Loucy (cell line): ENCODE data around the gene CLSTN2.

ENCODE experiments used
- H2AFZ ChIP-seq: fragments of 200-600 bp; sonication (generic); 2 replicates; pipeline ENCODE4 v1.6.0; 2016; ENCODE audit warnings: antibody characterized with exemption, mild to moderate bottlenecking, low read length, moderate library complexity
- H3F3A ChIP-seq: fragments of 200-600 bp; 2 replicates; pipeline ENCODE4 v1.6.0; 2016; ENCODE audit warnings: antibody characterized with exemption, low read depth, mild to moderate bottlenecking
- H3K27me3 ChIP-seq: fragments of 200-600 bp; sonication (generic); 2 replicates; pipeline ENCODE4 v1.6.1; 2014; ENCODE audit warnings: low read length, mild to moderate bottlenecking; ENCODE audit not compliant: insufficient read depth, poor library complexity, severe bottlenecking
- H3K36me3 ChIP-seq: fragments of 200-600 bp; sonication (generic); 2 replicates; pipeline ENCODE4 v1.6.1; 2016; ENCODE audit warnings: low read length; ENCODE audit not compliant: insufficient read depth
- H3K4me1 ChIP-seq: fragments of 200-600 bp; sonication (generic); 2 replicates; pipeline ENCODE4 v1.5.1; 2014; ENCODE audit warnings: low read length, mild to moderate bottlenecking; ENCODE audit not compliant: insufficient read depth, poor library complexity, severe bottlenecking
- H3K4me2 ChIP-seq: fragments of 200-600 bp; sonication (generic); 2 replicates; pipeline ENCODE4 v1.6.0; 2014; ENCODE audit warnings: antibody characterized with exemption, low read length, low read depth, mild to moderate bottlenecking; ENCODE audit not compliant: poor library complexity, severe bottlenecking
- H3K4me3 ChIP-seq: fragments of 200-600 bp; sonication (generic); 2 replicates; pipeline ENCODE4 v1.5.1; 2014; ENCODE audit warnings: low read length, mild to moderate bottlenecking, mixed read lengths; ENCODE audit not compliant: poor library complexity, severe bottlenecking
- H3K79me2 ChIP-seq: fragments of 200-600 bp; sonication (generic); 2 replicates; pipeline ENCODE4 v1.6.1; 2014; ENCODE audit warnings: low read length; ENCODE audit not compliant: insufficient read depth
- H3K9ac ChIP-seq: fragments of 200-600 bp; sonication (generic); 2 replicates; pipeline ENCODE4 v1.6.0; 2014; ENCODE audit warnings: mild to moderate bottlenecking, low read depth, low read length, moderate library complexity; ENCODE audit not compliant: poor library complexity, severe bottlenecking
- H3K9me2 ChIP-seq: fragments of 200-600 bp; sonication (generic); replicated peaks from 2 replicates; pipeline ENCODE4 v1.6.1; 2016; ENCODE audit warnings: low read depth, low read length, mixed read lengths
- H3K9me3 ChIP-seq: fragments of 200-600 bp; sonication (generic); 2 replicates; pipeline ENCODE4 v1.6.1; 2014; ENCODE audit warnings: mild to moderate bottlenecking, antibody characterized with exemption, low read length, low read depth; ENCODE audit not compliant: insufficient read depth
- H4K20me1 ChIP-seq: fragments of 200-600 bp; sonication (generic); 2 replicates; pipeline ENCODE4 v1.6.0; 2014; ENCODE audit warnings: antibody characterized with exemption, low read length, mild to moderate bottlenecking; ENCODE audit not compliant: insufficient read depth, poor library complexity, severe bottlenecking
- CTCF ChIP-seq: fragments of 200-600 bp; sonication (generic); conservative IDR thresholded peaks from 2 replicates; pipeline ENCODE4 v1.5.1; 2014; ENCODE audit warnings: mild to moderate bottlenecking, antibody characterized with exemption, low read length
- EZH2phosphoT487 ChIP-seq: fragments of 200-600 bp; IDR thresholded peaks from 2 replicates; pipeline ENCODE4 v1.6.1; 2018; ENCODE audit warnings: antibody characterized with exemption, mild to moderate bottlenecking, moderate library complexity, borderline replicate concordance

Gene CLSTN2

DNA sequence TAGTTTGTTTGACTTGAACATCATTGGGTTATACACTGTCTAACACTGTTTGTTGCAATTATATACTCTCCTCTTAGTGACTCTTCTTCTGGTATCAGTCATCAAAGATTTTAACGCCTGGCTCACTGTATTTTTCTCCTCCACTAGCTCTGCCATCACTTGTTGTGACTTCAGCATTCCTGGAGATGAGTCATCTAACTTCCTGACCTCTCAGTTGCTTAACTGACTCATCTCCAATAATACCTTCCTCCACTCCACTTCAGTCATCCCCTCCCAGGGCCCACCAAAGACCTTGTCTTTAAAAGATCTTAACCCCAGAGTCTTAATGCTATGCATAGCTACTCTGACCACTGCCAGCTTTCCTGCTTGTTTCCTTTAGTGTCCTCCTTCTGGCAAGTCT, 28.6 kb upstream of the CLSTN2 start:
- TF ChIP-seq EZH2phosphoT487 (no peak), CTCF (no peak)
- Histone ChIP-seq H3K27me3 (no peaks in the 10 kb centered on the region), H3K79me2 (no peaks in the 10 kb centered on the region)

DNA sequence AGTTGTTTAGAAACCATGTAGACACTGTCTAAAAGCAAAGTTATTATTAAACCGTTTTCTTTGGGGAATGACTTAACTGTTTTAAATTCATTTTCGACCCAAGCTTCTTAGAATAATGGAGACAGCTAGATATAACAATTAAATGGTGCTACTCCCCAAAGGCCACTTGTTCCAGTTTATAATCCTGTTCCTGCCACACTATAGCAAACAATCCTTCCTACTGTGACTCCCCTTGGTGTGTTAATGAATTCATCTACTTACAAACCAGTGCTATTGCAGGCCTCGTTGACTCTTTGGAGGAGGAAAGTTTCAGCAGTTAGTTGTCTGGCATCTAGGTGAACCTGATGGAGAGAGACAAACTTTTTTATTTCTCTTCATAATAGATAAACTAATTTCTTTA, 25.2 kb upstream of the CLSTN2 start:
- Histone ChIP-seq H3K9ac (no peak overlapping the region), H3K9me3 (no peaks in the 10 kb centered on the region), H3K27me3 (no peaks in the 10 kb centered on the region), H3K4me1 (no peaks in the 10 kb centered on the region), H3K4me3 (no peak overlapping the region), H4K20me1 (no peaks in the 10 kb centered on the region), H3F3A (no peaks in the 10 kb centered on the region), H3K4me2 (no peak overlapping the region), H3K9me2 (no peaks in the 10 kb centered on the region), H2AFZ (no peak overlapping the region), H3K79me2 (no peaks in the 10 kb centered on the region), H3K36me3 (no peaks in the 10 kb centered on the region)
- no peak for TF ChIP-seq CTCF
- no peak for TF ChIP-seq EZH2phosphoT487

More for the DNA sequence above, 28.6 kb upstream of the CLSTN2 start:
- no peaks in the 10 kb centered on the region for H3F3A ChIP-seq
- H3K9me2 ChIP-seq: no peaks in the 10 kb centered on the region
- no peaks in the 10 kb centered on the region for H3K36me3 ChIP-seq
- no peaks in the 10 kb centered on the region for H3K9me3 ChIP-seq
- no peak overlapping the region for H2AFZ ChIP-seq
- H4K20me1 ChIP-seq: no peaks in the 10 kb centered on the region
- H3K4me1 ChIP-seq: no peaks in the 10 kb centered on the region
- no peak overlapping the region for H3K4me3 ChIP-seq
- H3K9ac ChIP-seq: no peak overlapping the region
- H3K4me2 ChIP-seq: no peak overlapping the region

DNA sequence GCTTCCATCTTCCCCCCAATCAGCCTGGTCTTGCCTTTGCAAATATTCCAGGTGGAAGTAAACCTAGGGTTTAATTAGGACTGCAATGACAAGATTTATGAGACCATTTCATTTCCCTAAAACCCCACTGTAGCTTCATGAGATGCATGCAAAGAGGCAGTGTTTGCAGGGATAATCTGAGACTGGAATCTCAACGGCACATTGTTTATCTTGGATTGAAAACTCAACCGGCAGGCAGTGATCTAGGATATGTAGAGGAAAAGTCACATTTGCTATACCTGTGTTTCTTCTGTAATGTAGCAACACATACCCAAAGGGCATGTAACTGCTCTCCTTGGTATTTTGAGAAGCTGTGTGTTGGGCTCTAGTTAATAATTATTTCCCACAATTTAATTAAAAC, 18.7 kb upstream of the CLSTN2 start:
- TF ChIP-seq CTCF: no peak
- Histone ChIP-seq H3K4me2 (no peak overlapping the region), H3K4me1 (no peaks in the 10 kb centered on the region), H3K9ac (no peak overlapping the region), H3K36me3 (no peaks in the 10 kb centered on the region), H3K9me3 (no peaks in the 10 kb centered on the region), H3K27me3 (no peaks in the 10 kb centered on the region), H3K79me2 (no peaks in the 10 kb centered on the region), H2AFZ (no peak overlapping the region), H3K9me2 (no peaks in the 10 kb centered on the region), H4K20me1 (no peaks in the 10 kb centered on the region), H3K4me3 (no peak overlapping the region), H3F3A (no peaks in the 10 kb centered on the region)
